Activated CD4-positive, alpha-beta T cell treated with anti-CD3 and anti-CD28 coated beads, Interleukin-2, Interleukin-4, amounts not matched to agents 100 ng/mL and 50 ng/mL, durations not matched to agents 16 hours and 8 hours (primary cell): ENCODE measurements around the gene TUBA3E.
"Not testable (repeated sequence)": the region's sequence is repeated elsewhere in the genome, so short reads cannot be mapped to it uniquely, and the experiment has no call there.

Experiments used
- DNase-seq: peaks from one replicate; pipeline ENCODE4 v3.0.0-alpha.2; 2020; ENCODE audit warnings: low spot score

The TUBA3E gene

DNA sequence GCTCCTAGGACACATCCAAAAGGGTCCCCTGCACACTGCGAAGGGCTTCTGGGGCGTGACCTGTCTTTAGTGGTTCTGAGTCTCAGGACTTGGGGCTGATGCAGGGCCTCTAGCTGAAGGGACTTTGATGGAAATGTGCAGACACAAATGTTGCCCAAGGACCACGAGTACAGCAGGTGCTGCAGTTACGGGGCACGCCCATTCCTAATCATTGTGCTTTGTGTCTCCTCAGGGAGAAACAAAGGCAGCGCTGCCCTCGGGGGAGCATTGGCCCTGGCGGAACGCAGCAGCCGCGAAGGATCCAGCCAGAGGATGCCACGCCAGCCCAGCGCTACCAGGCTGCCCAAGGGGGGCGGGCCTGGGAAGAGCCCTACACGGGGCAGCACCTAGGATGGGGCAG lies 8.0 kb downstream of the TUBA3E start:
- DNase-seq = no peak

DNA sequence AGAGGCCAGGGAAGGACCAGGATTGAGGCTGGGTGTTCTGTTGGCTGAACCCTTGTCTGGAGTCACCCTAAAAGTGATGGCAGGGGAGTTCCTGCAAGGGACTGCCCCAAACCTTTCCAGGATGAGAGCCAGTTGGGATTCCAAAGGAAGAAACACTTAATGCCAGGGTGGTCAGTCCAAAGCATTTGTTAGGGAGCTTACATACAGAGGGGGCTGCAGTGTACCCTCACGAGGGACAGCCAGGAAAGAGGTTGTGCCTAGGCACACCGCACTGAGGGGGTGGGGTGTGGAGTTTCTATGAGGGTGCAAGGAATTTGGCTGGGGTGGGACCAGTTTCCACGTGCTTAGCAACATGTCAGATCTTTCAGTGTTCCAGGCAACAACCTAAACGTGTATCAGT lies 9.3 kb downstream of the TUBA3E start:
- not testable (repeated sequence) for DNase-seq

- DNase-seq = not testable (repeated sequence)
Observed at GRCh38 chr2:130187859-130188792, 10.1 kb downstream of the TUBA3E start.

- no peak for DNase-seq
Observed at GRCh38 chr2:130187268-130187667, 11.0 kb downstream of the TUBA3E start.

GRCh38 chr2:130186391-130186790 lies 11.8 kb downstream of the TUBA3E start:
- no peak for DNase-seq

DNA sequence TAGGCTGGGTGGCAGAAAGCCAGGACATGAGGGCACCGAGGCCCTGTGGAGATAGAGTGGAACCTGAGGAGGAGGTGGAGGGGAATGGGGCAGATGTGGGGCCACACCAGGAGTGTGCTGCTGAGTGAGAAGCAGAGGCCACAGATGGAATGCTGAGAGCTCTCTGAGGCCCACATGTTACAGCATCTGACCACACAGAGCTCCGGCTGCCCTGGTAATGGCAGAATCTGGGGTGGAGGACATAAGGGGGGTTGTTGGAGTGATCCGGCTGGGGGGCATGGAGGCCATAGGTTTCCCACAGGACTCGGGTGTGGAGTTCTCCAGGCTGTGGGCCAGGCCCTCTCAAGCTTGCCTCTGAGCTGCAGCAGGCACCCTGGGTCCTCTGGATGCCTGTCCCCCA lies 12.3 kb downstream of the TUBA3E start:
- no peak for DNase-seq

GRCh38 chr2:130185436-130185835 lies 12.8 kb downstream of the TUBA3E start:
- DNase-seq = no peak

DNA sequence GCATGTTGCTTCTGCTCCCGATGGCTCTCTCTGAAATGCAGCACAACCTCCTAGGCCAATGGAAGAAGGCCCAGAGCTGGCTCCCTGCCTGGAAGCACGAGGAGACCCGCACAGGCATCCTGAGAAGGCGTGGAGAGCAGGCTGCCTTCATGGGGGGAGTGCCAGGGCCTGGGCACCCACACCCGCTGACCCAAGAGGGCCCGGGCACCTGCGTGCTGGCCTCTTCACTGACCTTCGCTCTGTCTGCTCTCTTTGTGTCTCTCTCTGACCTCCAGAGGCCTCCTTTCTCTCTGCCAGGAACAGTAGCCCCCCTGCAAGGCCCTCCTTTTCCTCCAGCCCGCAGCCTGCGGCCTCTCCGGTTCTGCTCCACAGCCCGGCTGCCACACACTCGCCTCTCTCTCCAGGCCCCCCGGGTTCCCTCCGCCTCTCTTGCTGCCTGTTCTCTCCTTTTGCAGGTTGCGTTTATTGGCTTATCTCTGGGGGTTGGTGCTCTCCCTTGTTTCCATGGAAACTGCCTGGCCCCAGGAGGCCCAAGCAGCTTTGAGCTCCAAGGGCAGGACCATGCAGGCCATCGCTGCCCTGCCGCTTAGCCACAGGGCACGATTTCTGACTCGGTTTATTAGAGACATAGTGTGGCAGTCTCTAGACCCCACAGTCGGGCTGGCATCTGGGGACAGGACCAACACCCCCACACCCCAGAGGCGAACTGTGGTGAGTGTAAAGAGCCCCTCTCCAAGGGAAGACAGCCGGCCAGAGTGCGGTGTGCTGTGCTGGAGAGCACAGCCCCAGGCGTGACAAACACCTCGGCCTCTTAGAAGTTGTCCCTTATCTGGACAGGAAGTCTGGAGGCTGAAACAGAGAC lies 14.5 kb downstream of the TUBA3E start:
- DNase-seq = no peak

- not testable (repeated sequence) for DNase-seq
Observed at GRCh38 chr2:130182826-130183511, 15.3 kb downstream of the TUBA3E start.

- DNase-seq = peak; percentile 92
Observed at GRCh38 chr2:130181880-130182682, 16.2 kb downstream of the TUBA3E start, which contains the start of gene MZT2B. Gene MZT2B, plus strand, starts transcription at chr2:130182262. Its CDS starts 21 bp downstream, at chr2:130182283.

DNA sequence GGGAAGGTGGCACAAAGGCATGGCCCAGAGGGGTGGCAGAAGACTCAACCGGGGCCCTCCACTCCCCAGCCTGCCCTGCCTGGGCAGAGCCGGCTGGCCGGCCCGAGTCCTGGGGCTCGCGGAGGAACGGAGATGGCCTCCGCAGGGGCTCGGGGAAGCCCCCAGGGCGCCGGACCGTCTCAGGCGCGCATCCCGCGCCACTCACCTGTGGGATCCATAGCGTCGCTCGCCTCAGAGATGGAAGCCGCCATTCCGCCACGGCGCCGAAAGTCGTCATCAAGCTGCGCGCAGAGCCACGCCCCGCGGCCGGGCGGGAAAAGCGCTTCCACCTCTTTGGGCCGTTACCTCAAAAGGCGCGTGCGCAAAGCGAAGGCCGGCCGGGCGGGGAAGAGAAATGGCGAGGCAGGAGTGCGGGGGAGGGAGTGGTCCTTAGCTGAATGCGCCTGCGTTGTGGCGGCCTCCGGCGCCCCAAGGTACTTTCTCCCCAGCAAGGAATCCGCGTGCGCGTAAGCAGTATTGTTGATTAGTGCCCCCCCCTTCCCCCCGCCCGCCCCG lies 16.8 kb downstream of the TUBA3E start, which contains the start of gene SMPD4:
Gene SMPD4, minus strand, starts transcription at position 278 of the 555 bp plus-strand sequence. CDS start 5,010 bp downstream, outside the sequence.
- DNase-seq = peak; percentile 96

- not testable (repeated sequence) for DNase-seq
Observed at GRCh38 chr2:130180404-130181324, 17.6 kb downstream of the TUBA3E start.

DNA sequence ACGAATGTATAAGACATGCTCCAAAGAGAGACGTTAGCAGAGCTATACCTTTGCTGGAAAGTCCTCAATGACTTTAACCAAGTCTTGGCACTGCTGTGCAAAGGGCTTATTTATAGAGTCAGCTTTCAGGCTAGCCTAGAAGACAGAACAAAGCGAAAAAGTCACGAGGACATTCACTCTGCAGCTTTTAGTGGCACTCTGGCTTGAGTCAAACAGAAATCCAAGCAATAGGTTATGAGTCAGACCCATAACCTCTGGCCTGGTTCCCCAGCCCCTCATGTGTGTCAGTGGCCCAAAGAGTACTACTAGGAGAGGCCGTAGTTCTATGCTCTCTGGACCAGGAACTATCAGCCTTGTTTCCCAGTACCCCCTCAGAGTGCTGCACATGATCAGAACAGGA lies 23.4 kb downstream of the TUBA3E start:
- DNase-seq = peak; percentile 40

- DNase-seq = no peak
Observed at GRCh38 chr2:130169896-130170295, 28.3 kb downstream of the TUBA3E start.

DNA sequence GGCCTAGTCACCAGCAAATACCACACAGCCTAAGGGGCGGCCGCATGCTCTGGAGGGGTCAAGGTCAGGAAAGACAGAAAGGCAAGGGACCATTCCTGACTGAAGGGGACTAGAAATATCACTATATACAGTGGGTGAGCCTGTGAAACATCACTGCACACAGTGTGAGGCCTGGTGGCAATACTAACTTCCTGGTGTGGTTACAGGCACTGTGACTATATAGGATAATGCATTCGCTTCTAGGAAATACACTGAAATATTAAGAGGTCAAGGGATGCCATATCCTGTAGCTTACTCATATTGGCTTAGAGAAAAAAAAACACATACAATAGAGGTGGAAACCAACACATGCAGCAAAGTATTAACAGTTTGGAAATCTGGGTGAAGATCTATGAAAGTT lies 29.1 kb downstream of the TUBA3E start:
- DNase-seq = not testable (repeated sequence)

GRCh38 chr2:130166611-130167010 lies 31.6 kb downstream of the TUBA3E start:
- not testable (repeated sequence) for DNase-seq

DNA sequence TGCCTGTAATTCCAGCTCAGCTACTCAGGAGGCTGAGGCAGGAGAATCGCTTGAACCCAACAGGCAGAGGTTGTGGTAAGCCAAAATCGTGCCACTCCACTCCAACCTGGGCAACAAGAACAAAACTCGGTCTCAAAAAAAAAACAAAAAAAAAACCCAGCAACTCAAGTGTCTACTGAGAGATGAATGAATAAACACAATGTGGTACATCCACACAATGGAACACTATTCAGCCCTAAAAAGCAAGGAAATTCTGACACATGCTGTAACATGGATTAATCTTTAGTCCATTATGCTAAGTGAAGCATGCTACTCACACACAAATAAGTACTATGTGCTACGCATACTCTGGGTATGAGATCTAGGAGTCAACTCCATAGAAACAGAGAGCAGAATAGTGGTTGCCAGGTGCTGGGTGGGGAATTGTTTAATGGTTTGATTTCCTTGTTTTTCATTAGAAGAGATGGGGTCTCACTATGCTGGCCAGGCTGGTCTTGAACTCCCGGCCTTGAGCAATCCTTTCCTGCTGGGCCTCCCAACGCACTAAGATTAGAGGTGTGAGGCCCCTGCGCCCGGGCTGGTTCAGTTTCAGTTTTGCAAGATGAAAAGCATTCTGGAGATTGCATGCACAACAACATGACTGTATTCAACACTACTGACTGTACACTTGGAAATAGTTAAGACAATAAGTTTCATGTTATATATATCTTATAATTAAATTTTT lies 32.8 kb downstream of the TUBA3E start:
- DNase-seq = no peak

- no peak for DNase-seq
Observed at GRCh38 chr2:130162968-130163367, 35.3 kb downstream of the TUBA3E start.

GRCh38 chr2:130162486-130162885 lies 35.8 kb downstream of the TUBA3E start:
- DNase-seq = not testable (repeated sequence)
